Mucosa of rectum (tissue), 2 donors: ENCODE data around the gene PSMA7.

Source experiments
- H3K27ac ChIP-seq, 2 donors: one replicate each; pipeline ENCODE4 v1.7.0; 2013; ENCODE audit warnings: inconsistent platforms in 2 of 2, low read depth in 2 of 2, low read length in 2 of 2
- H3K27me3 ChIP-seq, 2 donors: one replicate each; pipeline ENCODE4 v1.7.0; 2013; ENCODE audit warnings: low read length in 2 of 2; ENCODE audit not compliant: control insufficient read depth in 2 of 2, insufficient read depth in 2 of 2
- H3K36me3 ChIP-seq, 2 donors: one replicate each; pipeline ENCODE4 v1.7.0; 2013; ENCODE audit warnings: low read length in 2 of 2; ENCODE audit not compliant: control insufficient read depth in 2 of 2, insufficient read depth in 2 of 2
- H3K4me1 ChIP-seq, 2 donors: one replicate each; pipeline ENCODE4 v1.7.0; 2013; ENCODE audit warnings: low read length in 2 of 2, mild to moderate bottlenecking in 1 of 2; ENCODE audit not compliant: control insufficient read depth in 2 of 2, insufficient read depth in 2 of 2
- H3K4me3 ChIP-seq, 2 donors: one replicate each; pipeline ENCODE4 v1.7.0; 2013; ENCODE audit warnings: low read length in 2 of 2
- H3K9ac ChIP-seq, 2 donors: one replicate each; pipeline ENCODE4 v1.7.0; 2013; ENCODE audit warnings: low read length in 2 of 2, low read depth in 1 of 2, mild to moderate bottlenecking in 1 of 2
- H3K9me3 ChIP-seq, 2 donors: one replicate each; pipeline ENCODE4 v1.7.0; 2013; ENCODE audit warnings: low read length in 2 of 2; ENCODE audit not compliant: control insufficient read depth in 2 of 2
- donor health status: healthy.
- donor health status: Normal muscosa, but diverticular disease.

Gene PSMA7

GRCh38 chr20:62181808-62182207, 38.6 kb upstream of the PSMA7 start:
- H3K9me3 ChIP-seq: no peaks in the 10 kb centered on the region
- peaks cover 11 to 14% of the 10 kb centered on the region in 2 donors for H3K4me1 ChIP-seq
- H3K9ac ChIP-seq: peak overlapping the region; percentile 83 to 97
- H3K27ac ChIP-seq: peak overlapping the region in 1 of 2 donors; percentile 95
- H3K4me3 ChIP-seq: peak overlapping the region; percentile 93 to 98
- peaks cover 4 to 5% of the 10 kb centered on the region in 2 donors for H3K36me3 ChIP-seq
- no peaks in the 10 kb centered on the region for H3K27me3 ChIP-seq

GRCh38 chr20:62179162-62179504, 35.9 kb upstream of the PSMA7 start:
- H3K27ac ChIP-seq: no peak overlapping the region
- peaks cover 9 to 11% of the 10 kb centered on the region in 2 donors for H3K4me1 ChIP-seq
- H3K27me3 ChIP-seq: no peaks in the 10 kb centered on the region
- H3K36me3 ChIP-seq: peaks cover 8 to 13% of the 10 kb centered on the region in 2 donors
- no peak overlapping the region for H3K4me3 ChIP-seq
- H3K9me3 ChIP-seq: no peaks in the 10 kb centered on the region
- H3K9ac ChIP-seq: no peak overlapping the region

GRCh38 chr20:62178316-62179161, 35.3 kb upstream of the PSMA7 start:
- peaks cover 6 to 7% of the 10 kb centered on the region in 2 donors for H3K4me1 ChIP-seq
- H3K4me3 ChIP-seq: no peak overlapping the region
- H3K9ac ChIP-seq: no peak overlapping the region
- H3K27me3 ChIP-seq: no peaks in the 10 kb centered on the region
- H3K27ac ChIP-seq: no peak overlapping the region
- no peaks in the 10 kb centered on the region for H3K9me3 ChIP-seq
- peaks cover 8 to 16% of the 10 kb centered on the region in 2 donors for H3K36me3 ChIP-seq

- H3K27ac ChIP-seq: no peak overlapping the region
- peaks cover 3 to 4% of the 10 kb centered on the region in 2 donors for H3K4me1 ChIP-seq
- peaks cover 13 to 16% of the 10 kb centered on the region in 2 donors for H3K36me3 ChIP-seq
- no peaks in the 10 kb centered on the region for H3K9me3 ChIP-seq
- H3K27me3 ChIP-seq: no peaks in the 10 kb centered on the region
- H3K9ac ChIP-seq: no peak overlapping the region
- H3K4me3 ChIP-seq: no peak overlapping the region
Measured at GRCh38 chr20:62177307-62177706, 34.1 kb upstream of the PSMA7 start.

- H3K4me1 ChIP-seq: no peaks in the 10 kb centered on the region
- no peak overlapping the region for H3K27ac ChIP-seq
- H3K9ac ChIP-seq: no peak overlapping the region
- H3K36me3 ChIP-seq: peaks cover 13 to 16% of the 10 kb centered on the region in 2 donors
- H3K4me3 ChIP-seq: no peak overlapping the region
- no peaks in the 10 kb centered on the region for H3K27me3 ChIP-seq
- no peaks in the 10 kb centered on the region for H3K9me3 ChIP-seq
Measured at GRCh38 chr20:62176866-62177265, 33.7 kb upstream of the PSMA7 start.

- H3K9ac ChIP-seq: no peak overlapping the region
- H3K36me3 ChIP-seq: peaks cover 13 to 16% of the 10 kb centered on the region in 2 donors
- H3K9me3 ChIP-seq: no peaks in the 10 kb centered on the region
- H3K4me1 ChIP-seq: no peaks in the 10 kb centered on the region
- no peaks in the 10 kb centered on the region for H3K27me3 ChIP-seq
- H3K4me3 ChIP-seq: no peak overlapping the region
- H3K27ac ChIP-seq: no peak overlapping the region
Measured at GRCh38 chr20:62175711-62176110, 32.5 kb upstream of the PSMA7 start.

- Histone ChIP-seq H3K4me3 (no peak overlapping the region), H3K36me3 (peaks cover 13 to 16% of the 10 kb centered on the region in 2 donors), H3K9me3 (no peaks in the 10 kb centered on the region), H3K9ac (no peak overlapping the region), H3K4me1 (no peaks in the 10 kb centered on the region), H3K27me3 (no peaks in the 10 kb centered on the region), H3K27ac (no peak overlapping the region)
Measured at GRCh38 chr20:62174870-62175624, 31.9 kb upstream of the PSMA7 start.

GRCh38 chr20:62174021-62174804, 31.0 kb upstream of the PSMA7 start:
- Histone ChIP-seq H3K9me3 (no peaks in the 10 kb centered on the region), H3K27me3 (no peaks in the 10 kb centered on the region), H3K9ac (no peak overlapping the region), H3K4me3 (no peak overlapping the region), H3K27ac (no peak overlapping the region), H3K4me1 (no peaks in the 10 kb centered on the region), H3K36me3 (peaks cover 12 to 14% of the 10 kb centered on the region in 2 donors)

GRCh38 chr20:62172666-62173065, 29.5 kb upstream of the PSMA7 start:
- Histone ChIP-seq H3K36me3 (peaks cover 16 to 20% of the 10 kb centered on the region in 2 donors), H3K27ac (no peak overlapping the region), H3K4me3 (no peak overlapping the region)

More at GRCh38 chr20:62172666-62173065, 29.5 kb upstream of the PSMA7 start:
- H3K9me3 ChIP-seq: no peaks in the 10 kb centered on the region
- no peaks in the 10 kb centered on the region for H3K4me1 ChIP-seq
- no peak overlapping the region for H3K9ac ChIP-seq
- H3K27me3 ChIP-seq: no peaks in the 10 kb centered on the region
